ENCODE measurements around the gene NSMCE3.

Gene NSMCE3

GRCh38 chr15:29223640-29224039 is 46.0 kb downstream of the NSMCE3 start:
- no peak for DNase-seq (ENCODE audit: low read depth, low spot score)
- no peak overlapping the region for H3K27ac ChIP-seq

- no peak for DNase-seq (ENCODE audit: low read depth, low spot score)
- no peak overlapping the region for H3K27ac ChIP-seq
Observed at GRCh38 chr15:29222129-29222853, 47.3 kb downstream of the NSMCE3 start.

- no peak for DNase-seq (ENCODE audit: low read depth, low spot score)
- no peak overlapping the region for H3K27ac ChIP-seq
Observed at GRCh38 chr15:29220852-29221251, 48.8 kb downstream of the NSMCE3 start.

- no peak for DNase-seq (ENCODE audit: low read depth, low spot score)
- no peak overlapping the region for H3K27ac ChIP-seq
Observed at GRCh38 chr15:29216955-29217354, 52.7 kb downstream of the NSMCE3 start.

All from epithelial cell of prostate (primary cell).